Stimulated activated CD8-positive, alpha-beta memory T cell treated with anti-CD3 and anti-CD28 coated beads, Interleukin-7, amount 100 ng/mL, for 48 hours (primary cell): ENCODE data around the gene FAM13B.

Source experiments
- DNase-seq, 2 donors: peaks; one replicate each; pipeline ENCODE4 v3.0.0-alpha.2; 2020; ENCODE audit warnings: low read depth in 1 of 2; ENCODE audit errors: extremely low read depth in 1 of 2

FAM13B gene

DNA sequence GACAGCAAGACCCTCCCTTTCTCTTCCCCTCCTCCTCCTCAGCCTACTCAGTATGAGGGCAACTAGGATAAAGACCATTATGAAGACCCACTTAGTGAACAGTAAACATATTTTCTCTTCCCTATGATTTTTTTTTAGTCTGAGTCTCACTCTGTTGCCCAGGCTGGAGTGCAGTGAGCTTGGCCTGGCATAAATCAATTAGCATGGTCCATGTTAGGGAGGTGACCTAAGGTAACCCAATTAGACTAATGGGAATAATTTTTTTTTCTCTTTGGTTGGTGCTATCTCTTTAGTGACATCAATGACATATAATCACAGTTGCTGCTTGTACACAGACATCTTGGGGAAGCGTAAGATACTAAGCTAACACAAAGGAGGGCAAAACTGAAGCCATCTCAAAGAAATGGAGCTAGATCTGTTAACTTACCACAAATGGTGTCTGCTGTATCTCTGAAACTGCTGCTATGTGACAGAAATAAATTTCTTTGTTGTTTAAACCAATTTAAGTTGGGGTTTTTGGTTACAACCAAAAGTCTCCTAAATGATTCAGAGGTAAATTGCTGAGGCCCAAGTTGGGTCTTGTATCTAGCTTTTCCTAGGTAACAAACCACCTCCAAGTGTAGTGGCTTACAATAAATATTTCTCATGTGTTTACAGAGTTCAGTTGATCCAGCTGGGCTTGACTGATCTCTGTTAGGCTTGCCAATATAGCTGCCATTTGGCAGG is 130.3 kb downstream of the FAM13B start:
- no peak for DNase-seq

DNA sequence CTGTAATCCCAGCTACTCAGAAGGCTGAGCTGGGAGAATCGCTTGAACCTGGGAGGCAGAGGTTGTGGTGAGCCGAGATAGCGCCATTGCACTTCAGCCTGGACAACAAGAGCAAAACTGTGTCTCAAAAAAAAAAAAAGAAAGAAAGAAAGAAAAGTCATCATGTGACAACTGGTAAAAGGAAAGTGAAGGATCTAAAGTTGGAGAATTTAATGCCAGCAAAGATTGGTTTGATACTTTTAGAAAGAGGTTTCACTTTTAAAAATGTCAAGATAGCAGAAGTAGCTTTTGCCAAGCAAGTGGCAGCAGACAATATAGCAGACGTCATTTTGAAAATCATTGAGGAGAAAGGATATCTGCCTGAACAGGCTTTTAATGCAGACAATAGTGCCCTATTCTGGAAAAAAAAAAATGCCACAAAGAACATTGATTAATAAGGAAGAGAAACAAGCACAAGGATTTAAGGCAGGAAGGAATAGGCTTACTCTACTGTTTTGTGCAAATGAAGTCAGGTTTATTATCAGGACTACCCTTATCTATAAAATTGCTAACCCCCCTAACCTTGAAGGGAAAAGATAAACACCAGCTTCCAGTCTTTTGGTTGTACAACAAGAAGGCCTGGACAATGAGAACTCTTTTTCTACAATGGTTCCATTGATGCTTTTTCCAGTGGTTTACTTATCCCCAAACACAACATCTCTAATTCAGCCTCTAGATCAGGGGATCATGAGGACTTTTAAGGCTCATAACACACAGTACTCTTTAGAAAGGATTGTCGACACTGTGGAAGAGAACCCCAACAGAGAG is 131.7 kb downstream of the FAM13B start:
- DNase-seq = no peak

DNA sequence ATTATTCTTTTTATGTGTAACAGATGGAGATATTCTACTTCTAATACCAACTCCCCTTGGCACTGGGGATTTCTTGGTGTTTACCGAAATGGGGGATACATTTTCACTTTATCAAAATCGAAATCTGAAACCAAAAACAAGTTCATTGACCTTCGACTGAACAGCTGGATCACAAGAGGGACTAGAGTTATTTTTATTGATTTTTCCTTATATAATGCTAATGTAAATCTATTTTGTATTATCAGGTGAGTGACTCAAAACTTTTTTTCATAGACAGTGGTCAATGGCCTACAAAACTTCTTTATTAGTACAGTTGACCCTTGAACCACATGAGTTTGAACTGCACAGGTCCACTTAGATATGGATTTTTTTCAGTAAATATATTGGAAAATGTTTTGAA is 133.4 kb downstream of the FAM13B start:
- no peak for DNase-seq

GRCh38 chr5:137896560-137896959 is 136.3 kb downstream of the FAM13B start:
- DNase-seq = no peak

GRCh38 chr5:137894586-137894985 is 138.3 kb downstream of the FAM13B start:
- no peak for DNase-seq

DNA sequence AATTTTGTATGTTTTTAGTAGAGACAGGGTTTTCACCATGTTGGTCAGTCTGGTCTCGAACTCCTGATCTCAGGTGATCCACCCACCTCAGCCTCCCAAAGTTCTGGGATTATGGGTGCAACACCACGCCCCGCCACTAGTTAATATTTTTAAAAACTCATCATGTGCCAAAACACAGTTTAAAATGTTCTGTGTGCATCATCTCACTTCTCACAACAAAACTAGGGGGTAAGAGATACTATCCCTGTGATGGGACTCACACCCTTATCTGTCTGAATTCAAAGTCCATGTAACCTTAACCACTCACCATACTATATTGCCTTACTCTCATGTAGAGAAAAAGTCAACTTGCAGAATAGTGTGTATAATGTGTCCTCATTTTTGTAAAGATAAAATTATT is 141.0 kb downstream of the FAM13B start:
- DNase-seq = no peak

- DNase-seq = no peak
Measured at GRCh38 chr5:137890845-137891244, 142.0 kb downstream of the FAM13B start.

GRCh38 chr5:137888863-137889759 is 143.8 kb downstream of the FAM13B start, which contains the start of gene PKD2L2:
Gene PKD2L2 (plus strand): TSS chr5:137889457. CDS start chr5:137889492, 35 bp downstream.
- DNase-seq = peak; percentile 77 to 78

DNA sequence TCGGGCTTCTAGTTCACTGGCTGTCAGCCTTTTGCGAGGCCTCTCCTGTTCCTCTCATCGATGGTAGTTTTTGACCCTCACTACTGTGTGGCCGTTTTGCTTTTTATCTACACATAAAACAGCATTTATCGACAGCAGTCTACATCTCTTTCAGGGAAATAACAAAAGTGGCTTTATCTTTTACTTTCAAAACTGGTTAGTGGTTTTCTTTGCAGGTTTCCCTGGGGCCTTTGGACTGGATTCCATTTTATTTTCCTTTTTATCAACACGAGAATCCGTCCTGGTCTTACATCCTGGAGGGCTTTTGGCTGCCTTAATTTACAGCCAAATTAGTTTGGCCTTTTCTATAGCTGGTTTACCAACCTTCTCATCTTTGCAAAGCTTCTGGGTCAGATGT is 144.4 kb downstream of the FAM13B start:
- DNase-seq = no peak
